NCI-H510A treated with DMSO at 0.1 percent for 48 hours (cell line): ENCODE measurements around the gene UNC13D.
"Not testable (repeated sequence)": the region's sequence is repeated elsewhere in the genome, so short reads cannot be mapped to it uniquely, and the experiment has no call there.

Experiments used
- DNase-seq: peaks from one replicate; lab custom pipeline; 2025; lab: John Stamatoyannopoulos, UW

Gene UNC13D

GRCh38 chr17:75799402-75799801 lies 44.8 kb downstream of the UNC13D start:
- DNase-seq, result no peak

- DNase-seq, result no peak
Measured at GRCh38 chr17:75795820-75796607, 48.2 kb downstream of the UNC13D start.

GRCh38 chr17:75793460-75793859 lies 50.7 kb downstream of the UNC13D start:
- no peak for DNase-seq

DNA sequence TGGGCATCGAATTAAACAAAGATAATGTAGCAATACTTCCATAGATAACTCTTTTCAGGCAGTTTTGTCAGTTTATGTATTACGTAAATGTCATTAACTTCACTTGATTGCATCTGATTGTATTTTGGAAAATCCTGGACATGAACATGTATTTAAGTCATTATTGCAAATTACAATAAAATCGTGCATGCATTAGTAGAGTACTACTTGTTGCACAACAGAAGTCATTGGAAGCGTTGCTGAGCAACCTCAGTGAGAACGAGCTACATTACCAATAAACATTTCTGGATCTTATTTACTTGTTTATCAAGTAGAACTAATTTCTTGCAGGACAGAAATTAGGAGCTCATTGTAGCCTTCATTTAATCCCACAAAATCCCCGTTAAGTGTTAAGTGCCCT lies 53.0 kb downstream of the UNC13D start:
- DNase-seq, result no peak

DNA sequence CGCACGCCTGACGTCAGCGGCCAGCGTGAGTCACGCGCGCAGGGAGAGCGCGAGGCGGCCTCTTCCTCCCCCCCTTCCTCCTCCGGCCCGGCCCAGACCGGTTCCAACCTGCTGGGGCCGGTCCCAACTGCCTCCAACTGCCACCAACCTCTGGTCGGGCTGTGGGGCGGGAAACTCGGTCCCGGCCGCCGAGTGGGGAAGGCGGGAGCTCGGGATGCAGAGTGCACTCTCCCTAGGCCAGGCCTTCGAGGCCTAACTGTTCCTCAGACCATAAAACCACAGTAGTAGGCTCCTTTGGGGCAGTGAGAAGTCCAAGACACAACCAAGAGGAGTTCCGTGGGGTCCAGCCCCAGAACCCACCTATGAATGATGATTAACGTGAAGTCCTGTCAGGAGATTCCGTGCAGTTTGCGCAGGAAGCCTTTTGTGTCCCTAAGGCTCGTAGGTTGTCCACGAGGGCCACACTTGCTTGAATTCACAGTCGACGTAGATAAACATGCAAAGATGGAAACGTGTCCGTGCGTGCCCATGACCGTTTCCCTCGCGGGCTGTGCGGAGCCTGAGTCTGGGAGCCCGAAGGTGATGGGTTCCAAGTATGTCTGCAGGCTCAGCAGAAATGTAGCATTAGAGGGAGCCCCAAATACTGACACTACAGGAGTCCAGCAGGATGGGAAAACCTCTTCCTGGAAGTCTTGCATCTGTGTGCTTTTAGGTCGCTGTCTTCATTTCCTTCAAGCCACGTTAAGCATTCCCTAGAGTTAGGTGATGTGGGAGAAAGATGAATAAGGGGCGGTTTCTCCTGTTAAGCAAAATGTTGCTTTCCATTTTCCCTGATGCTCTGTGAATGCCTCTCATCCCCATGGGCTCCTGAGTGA lies 59.0 kb downstream of the UNC13D start:
- DNase-seq, result peak; percentile 90

DNA sequence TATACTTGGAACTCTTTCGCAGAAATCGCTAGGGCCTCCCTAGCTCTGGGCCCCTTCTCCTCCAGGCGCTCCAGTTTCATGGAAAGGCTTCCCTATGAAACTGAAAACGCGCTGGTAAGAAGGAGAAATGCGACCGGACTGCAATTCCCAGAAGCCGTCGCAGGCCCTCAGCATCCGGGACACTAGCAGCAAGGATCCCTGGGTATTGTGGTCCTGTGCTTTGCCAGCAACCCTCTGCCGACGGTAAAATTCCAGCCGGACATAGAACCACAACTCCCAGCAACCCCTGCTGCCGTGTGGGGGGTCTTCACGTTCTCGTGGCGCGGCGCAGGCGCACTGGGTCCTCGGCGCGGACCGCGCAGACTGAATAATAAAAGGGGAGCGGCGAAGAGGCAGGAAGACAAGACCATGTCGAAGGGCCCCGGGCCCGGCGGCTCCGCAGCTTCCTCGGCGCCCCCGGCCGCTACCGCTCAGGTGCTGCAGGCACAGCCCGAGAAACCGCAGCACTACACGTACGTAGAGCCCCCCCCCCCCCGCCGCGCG lies 59.7 kb downstream of the UNC13D start, which contains the start of gene UNK:
Gene UNK (plus strand): TSS at position 334 of the 543 bp plus-strand sequence. CDS start 75 bp downstream, at position 409.
- DNase-seq, result peak; percentile 98

- peak; percentile 79 for DNase-seq
Measured at GRCh38 chr17:75783803-75784472, 60.3 kb downstream of the UNC13D start.

- DNase-seq, result peak; percentile 87
Measured at GRCh38 chr17:75783069-75783783, 61.0 kb downstream of the UNC13D start.

GRCh38 chr17:75779987-75780889 lies 64.0 kb downstream of the UNC13D start:
- DNase-seq, result no peak

GRCh38 chr17:75779250-75779986 lies 64.8 kb downstream of the UNC13D start:
- peak; percentile 99 for DNase-seq

DNA sequence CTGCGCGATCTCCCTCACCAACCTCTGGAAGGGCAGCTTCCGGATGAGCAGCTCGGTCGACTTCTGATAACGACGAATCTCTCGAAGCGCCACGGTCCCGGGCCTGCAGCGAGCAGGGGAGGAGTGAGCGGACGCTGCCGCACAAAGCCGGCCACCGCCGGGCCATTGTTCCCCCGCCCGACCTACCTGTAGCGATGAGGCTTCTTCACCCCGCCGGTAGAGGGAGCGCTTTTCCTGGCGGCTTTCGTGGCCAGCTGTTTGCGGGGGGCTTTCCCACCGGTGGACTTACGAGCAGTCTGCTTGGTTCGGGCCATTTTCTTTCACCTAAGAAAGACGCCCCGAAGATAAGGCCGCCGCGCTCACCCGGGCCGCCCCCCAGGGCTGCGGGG lies 65.3 kb downstream of the UNC13D start:
- peak; percentile 40 for DNase-seq

- not testable (repeated sequence) for DNase-seq
Measured at GRCh38 chr17:75778066-75778860, 65.9 kb downstream of the UNC13D start.

- DNase-seq, result no peak
Measured at GRCh38 chr17:75777296-75777922, 66.8 kb downstream of the UNC13D start.
